ENCODE measurements around the gene MAP2K5.

DNA sequence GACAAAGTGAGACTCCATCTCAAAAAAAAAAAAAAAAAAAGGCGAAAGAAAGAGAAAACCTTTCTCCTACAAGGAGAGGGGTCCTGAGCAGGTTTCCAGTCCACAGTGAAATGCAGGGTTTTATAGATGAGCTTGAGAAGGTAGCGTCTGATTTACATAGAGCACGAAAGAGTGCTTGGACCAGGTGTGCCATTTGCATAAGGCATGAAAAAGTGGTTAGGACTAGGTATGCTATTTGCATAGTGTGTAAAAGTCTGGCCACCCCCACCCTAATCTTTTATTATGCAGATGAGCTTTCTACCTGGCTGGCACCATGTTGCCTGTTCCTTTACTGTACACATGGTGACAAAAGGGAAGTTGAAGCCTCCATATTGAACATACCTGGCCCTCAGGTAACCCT, 311.0 kb downstream of the MAP2K5 start:
- TF ChIP-seq, protein P1, sequence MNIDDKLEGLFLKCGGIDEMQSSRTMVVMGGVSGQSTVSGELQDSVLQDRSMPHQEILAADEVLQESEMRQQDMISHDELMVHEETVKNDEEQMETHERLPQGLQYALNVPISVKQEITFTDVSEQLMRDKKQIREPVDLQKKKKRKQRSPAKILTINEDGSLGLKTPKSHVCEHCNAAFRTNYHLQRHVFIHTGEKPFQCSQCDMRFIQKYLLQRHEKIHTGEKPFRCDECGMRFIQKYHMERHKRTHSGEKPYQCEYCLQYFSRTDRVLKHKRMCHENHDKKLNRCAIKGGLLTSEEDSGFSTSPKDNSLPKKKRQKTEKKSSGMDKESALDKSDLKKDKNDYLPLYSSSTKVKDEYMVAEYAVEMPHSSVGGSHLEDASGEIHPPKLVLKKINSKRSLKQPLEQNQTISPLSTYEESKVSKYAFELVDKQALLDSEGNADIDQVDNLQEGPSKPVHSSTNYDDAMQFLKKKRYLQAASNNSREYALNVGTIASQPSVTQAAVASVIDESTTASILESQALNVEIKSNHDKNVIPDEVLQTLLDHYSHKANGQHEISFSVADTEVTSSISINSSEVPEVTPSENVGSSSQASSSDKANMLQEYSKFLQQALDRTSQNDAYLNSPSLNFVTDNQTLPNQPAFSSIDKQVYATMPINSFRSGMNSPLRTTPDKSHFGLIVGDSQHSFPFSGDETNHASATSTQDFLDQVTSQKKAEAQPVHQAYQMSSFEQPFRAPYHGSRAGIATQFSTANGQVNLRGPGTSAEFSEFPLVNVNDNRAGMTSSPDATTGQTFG (tag by site-specific recombination; IDR thresholded peaks at IDR 0.05; ENCODE audit: borderline replicate concordance) = no peak
- TF ChIP-seq, protein P2, sequence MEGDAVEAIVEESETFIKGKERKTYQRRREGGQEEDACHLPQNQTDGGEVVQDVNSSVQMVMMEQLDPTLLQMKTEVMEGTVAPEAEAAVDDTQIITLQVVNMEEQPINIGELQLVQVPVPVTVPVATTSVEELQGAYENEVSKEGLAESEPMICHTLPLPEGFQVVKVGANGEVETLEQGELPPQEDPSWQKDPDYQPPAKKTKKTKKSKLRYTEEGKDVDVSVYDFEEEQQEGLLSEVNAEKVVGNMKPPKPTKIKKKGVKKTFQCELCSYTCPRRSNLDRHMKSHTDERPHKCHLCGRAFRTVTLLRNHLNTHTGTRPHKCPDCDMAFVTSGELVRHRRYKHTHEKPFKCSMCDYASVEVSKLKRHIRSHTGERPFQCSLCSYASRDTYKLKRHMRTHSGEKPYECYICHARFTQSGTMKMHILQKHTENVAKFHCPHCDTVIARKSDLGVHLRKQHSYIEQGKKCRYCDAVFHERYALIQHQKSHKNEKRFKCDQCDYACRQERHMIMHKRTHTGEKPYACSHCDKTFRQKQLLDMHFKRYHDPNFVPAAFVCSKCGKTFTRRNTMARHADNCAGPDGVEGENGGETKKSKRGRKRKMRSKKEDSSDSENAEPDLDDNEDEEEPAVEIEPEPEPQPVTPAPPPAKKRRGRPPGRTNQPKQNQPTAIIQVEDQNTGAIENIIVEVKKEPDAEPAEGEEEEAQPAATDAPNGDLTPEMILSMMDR (tag by site-specific recombination; IDR thresholded peaks at IDR 0.05) = no peak
- TF ChIP-seq ZFHX2 (tag by site-specific recombination; conservative IDR thresholded peaks at IDR 0.05) = no peak
- no peak for TF ChIP-seq SALL2 (tag by site-specific recombination; IDR thresholded peaks at IDR 0.05; ENCODE audit: borderline replicate concordance)
- no peak for TF ChIP-seq TRIM28 (IDR thresholded peaks at IDR 0.05; ENCODE audit: borderline replicate concordance, low read length)
- no peak for TF ChIP-seq ZNF174 (tag by site-specific recombination; IDR thresholded peaks at IDR 0.05)
- no peak for TF ChIP-seq SP7 (tag by site-specific recombination; IDR thresholded peaks at IDR 0.05)
- TF ChIP-seq, protein P3, sequence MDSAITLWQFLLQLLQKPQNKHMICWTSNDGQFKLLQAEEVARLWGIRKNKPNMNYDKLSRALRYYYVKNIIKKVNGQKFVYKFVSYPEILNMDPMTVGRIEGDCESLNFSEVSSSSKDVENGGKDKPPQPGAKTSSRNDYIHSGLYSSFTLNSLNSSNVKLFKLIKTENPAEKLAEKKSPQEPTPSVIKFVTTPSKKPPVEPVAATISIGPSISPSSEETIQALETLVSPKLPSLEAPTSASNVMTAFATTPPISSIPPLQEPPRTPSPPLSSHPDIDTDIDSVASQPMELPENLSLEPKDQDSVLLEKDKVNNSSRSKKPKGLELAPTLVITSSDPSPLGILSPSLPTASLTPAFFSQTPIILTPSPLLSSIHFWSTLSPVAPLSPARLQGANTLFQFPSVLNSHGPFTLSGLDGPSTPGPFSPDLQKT (IDR thresholded peaks at IDR 0.05; ENCODE audit: borderline replicate concordance, low read depth, low read length) = no peak
- no peak for TF ChIP-seq ZNF302 (tag by site-specific recombination; IDR thresholded peaks at IDR 0.05; ENCODE audit: low read depth)
- TF ChIP-seq ZNF354C (tag by site-specific recombination; IDR thresholded peaks at IDR 0.05; ENCODE audit: borderline replicate concordance, low read depth) = no peak
- TF ChIP-seq KLF9 (tag by site-specific recombination; IDR thresholded peaks at IDR 0.05; ENCODE audit: low read depth) = no peak
- TF ChIP-seq SCRT1 (tag by site-specific recombination; IDR thresholded peaks at IDR 0.05; ENCODE audit: borderline replicate concordance) = no peak
- TF ChIP-seq, protein P4, sequence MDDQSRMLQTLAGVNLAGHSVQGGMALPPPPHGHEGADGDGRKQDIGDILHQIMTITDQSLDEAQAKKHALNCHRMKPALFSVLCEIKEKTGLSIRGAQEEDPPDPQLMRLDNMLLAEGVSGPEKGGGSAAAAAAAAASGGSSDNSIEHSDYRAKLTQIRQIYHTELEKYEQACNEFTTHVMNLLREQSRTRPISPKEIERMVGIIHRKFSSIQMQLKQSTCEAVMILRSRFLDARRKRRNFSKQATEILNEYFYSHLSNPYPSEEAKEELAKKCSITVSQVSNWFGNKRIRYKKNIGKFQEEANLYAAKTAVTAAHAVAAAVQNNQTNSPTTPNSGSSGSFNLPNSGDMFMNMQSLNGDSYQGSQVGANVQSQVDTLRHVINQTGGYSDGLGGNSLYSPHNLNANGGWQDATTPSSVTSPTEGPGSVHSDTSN (CRISPR knock-in tag; IDR thresholded peaks at IDR 0.05) = no peak
- TF ChIP-seq ZNF146 (tag by site-specific recombination; IDR thresholded peaks at IDR 0.05) = no peak
